PC-9 (cell line): Measurements from ENCODE around the gene ADGRL3.

Experiments
- CTCF ChIP-seq: fragments of 200-600 bp; sonication (generic); conservative IDR thresholded peaks from 2 replicates; pipeline ENCODE4 v1.6.1; 2017; ENCODE audit warnings: mixed run types, antibody characterized with exemption, mild to moderate bottlenecking, moderate library complexity
- EZH2 ChIP-seq: fragments of 200-600 bp; sonication (generic); IDR thresholded peaks from 2 replicates; pipeline ENCODE4 v1.8.0; 2017; ENCODE audit warnings: antibody characterized with exemption, low read depth

GRCh38 chr4:61336488-61336887 is 136.4 kb downstream of the ADGRL3 start:
- TF ChIP-seq CTCF (no peak), EZH2 (no peak)
